MG63 (cell line): Measurements from ENCODE around the gene LUC7L3. TPM values are rescaled to one million over a fixed set of nuclear protein-coding genes. Genes with fewer than 3 reads are reported as not detected.
"Not testable (repeated sequence)": the region's sequence is repeated elsewhere in the genome, so short reads cannot be mapped to it uniquely, and the experiment has no call there.

Experiments used
- DNase-seq: peaks from one replicate; pipeline ENCODE4 v3.0.0-alpha.2; 2020
- H3K27me3 ChIP-seq: fragments of 250-450 bp; sonication (Bioruptor Pico); 2 replicates; pipeline ENCODE4 v1.5.1; 2020; ENCODE audit warnings: mild to moderate bottlenecking, moderate library complexity
- H3K36me3 ChIP-seq: fragments of 250-450 bp; sonication (Bioruptor Pico); 2 replicates; pipeline ENCODE4 v1.5.1; 2020; ENCODE audit warnings: mild to moderate bottlenecking, moderate library complexity
- H3K4me3 ChIP-seq: fragments of 250-450 bp; sonication (Bioruptor Pico); 2 replicates; pipeline ENCODE4 v1.5.1; 2020; ENCODE audit warnings: mild to moderate bottlenecking, moderate library complexity
- H3K9me3 ChIP-seq: fragments of 250-450 bp; sonication (Bioruptor Pico); 2 replicates; pipeline ENCODE4 v1.5.1; 2020; ENCODE audit warnings: mild to moderate bottlenecking, moderate library complexity
- total RNA-seq: library from RNA; depleted of rRNA; stranded (reverse); fragments of >200 nt; shearing (Covaris generic); gene quantifications from 2 replicates; pipeline ENCODE4 v1.2.3, GENCODE V29; 2014; ENCODE audit warnings: low replicate concordance

Gene LUC7L3
- total RNA-seq, 1 experiment from 2014 or later, result 18.1 TPM

DNA sequence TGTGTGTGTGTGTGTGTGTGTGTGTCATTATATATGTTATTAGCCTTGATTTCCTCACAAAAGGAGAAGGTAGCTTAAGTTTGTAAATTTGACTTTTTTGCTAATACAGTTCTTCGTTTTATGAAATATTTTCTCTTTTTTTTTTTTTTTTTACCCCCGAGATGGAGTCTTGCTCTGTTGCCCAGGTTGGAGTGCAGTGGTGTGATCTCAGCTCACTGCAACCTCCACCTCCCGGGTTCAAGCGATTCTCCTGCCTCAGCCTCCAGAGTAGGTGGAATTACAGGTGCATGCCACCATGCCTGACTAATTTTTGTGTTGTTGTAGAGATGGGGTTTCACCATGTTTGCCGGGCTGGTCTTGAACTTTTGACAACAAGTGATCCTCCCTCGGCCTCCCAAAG is 5.2 kb downstream of the LUC7L3 start:
- H3K4me3 ChIP-seq, DNase-seq, H3K9me3 ChIP-seq, H3K27me3 ChIP-seq: not testable (repeated sequence)
- peaks cover 50% of the 10 kb centered on the region for H3K36me3 ChIP-seq

GRCh38 chr17:50725769-50726655 is 6.6 kb downstream of the LUC7L3 start:
- Histone ChIP-seq H3K9me3 (no peaks in the 10 kb centered on the region), H3K27me3 (no peaks in the 10 kb centered on the region), H3K4me3 (no peak overlapping the region)

GRCh38 chr17:50728112-50728429 is 8.7 kb downstream of the LUC7L3 start:
- H3K27me3 ChIP-seq, result no peaks in the 10 kb centered on the region
- peaks cover 51% of the 10 kb centered on the region for H3K36me3 ChIP-seq
- no peaks in the 10 kb centered on the region for H3K9me3 ChIP-seq
- H3K4me3 ChIP-seq, result no peak overlapping the region
- DNase-seq, result no peak

More at GRCh38 chr17:50725769-50726655, 6.6 kb downstream of the LUC7L3 start:
- peaks cover 48% of the 10 kb centered on the region for H3K36me3 ChIP-seq
- DNase-seq, result no peak

- Histone ChIP-seq H3K4me3 (no peak overlapping the region), H3K27me3 (no peaks in the 10 kb centered on the region), H3K9me3 (no peaks in the 10 kb centered on the region), H3K36me3 (peaks cover 44% of the 10 kb centered on the region)
- DNase-seq, result no peak
Measured at GRCh38 chr17:50728881-50729765, 9.7 kb downstream of the LUC7L3 start.

DNA sequence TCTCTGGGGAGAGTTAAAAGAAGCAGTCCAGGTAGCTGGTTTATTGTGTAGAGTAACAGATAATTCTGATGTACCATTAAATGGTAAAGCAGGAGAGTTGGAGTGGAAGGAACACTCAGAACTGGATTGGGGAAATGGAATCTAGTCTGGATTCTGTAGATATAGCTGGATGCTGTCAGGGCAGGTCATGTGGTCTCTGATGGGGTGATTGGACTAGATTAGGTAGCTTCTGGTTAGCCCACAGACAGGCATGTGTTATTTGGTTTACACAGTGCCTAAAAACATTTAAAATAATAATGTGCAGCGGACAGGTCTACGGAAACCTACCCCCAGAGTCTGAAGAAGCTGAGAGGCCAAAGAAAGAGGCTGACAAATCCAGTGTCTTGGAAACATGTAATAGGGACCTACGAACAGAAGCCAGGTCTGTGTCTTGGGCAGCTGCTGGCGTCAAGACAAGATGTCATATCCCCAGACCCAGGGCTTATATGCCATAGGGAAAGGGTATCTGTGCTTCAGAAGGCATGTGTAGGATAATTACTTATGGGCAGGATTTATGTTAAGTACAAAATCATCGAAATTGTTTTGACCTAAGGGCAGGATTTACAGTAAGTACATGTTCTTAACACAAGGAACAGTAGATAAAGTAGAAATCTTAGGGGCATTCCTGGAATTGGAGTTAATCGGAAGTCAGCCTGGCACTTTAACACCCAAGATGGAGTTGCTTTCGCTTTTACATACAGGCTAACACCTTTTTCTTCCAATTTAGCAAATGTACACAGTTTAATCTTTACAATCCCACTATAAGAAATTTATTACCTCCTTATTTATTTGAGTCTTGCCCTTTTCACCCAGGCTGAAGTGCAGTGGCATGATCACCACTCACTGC is 12.4 kb downstream of the LUC7L3 start:
- H3K36me3 ChIP-seq, result peaks cover 31% of the 10 kb centered on the region
- no peaks in the 10 kb centered on the region for H3K9me3 ChIP-seq
- no peak overlapping the region for H3K4me3 ChIP-seq
- no peaks in the 10 kb centered on the region for H3K27me3 ChIP-seq
- DNase-seq, result no peak

GRCh38 chr17:50735287-50735686 is 15.9 kb downstream of the LUC7L3 start:
- Histone ChIP-seq H3K36me3 (peaks cover 55% of the 10 kb centered on the region), H3K4me3 (no peak overlapping the region), H3K27me3 (no peaks in the 10 kb centered on the region), H3K9me3 (no peaks in the 10 kb centered on the region)
- DNase-seq, result no peak

- H3K9me3 ChIP-seq, result no peaks in the 10 kb centered on the region
- H3K27me3 ChIP-seq, result no peaks in the 10 kb centered on the region
- H3K36me3 ChIP-seq, result peaks cover 62% of the 10 kb centered on the region
- H3K4me3 ChIP-seq, result no peak overlapping the region
- DNase-seq, result no peak
Measured at GRCh38 chr17:50737118-50737698, 17.8 kb downstream of the LUC7L3 start.

GRCh38 chr17:50739098-50739497 is 19.7 kb downstream of the LUC7L3 start:
- Histone ChIP-seq H3K4me3 (no peak overlapping the region), H3K36me3 (peaks cover 76% of the 10 kb centered on the region), H3K27me3 (no peaks in the 10 kb centered on the region), H3K9me3 (no peaks in the 10 kb centered on the region)
- DNase-seq, result no peak

GRCh38 chr17:50745631-50746030 is 26.2 kb downstream of the LUC7L3 start:
- Histone ChIP-seq H3K36me3 (peaks cover 95% of the 10 kb centered on the region), H3K27me3 (no peaks in the 10 kb centered on the region)

DNA sequence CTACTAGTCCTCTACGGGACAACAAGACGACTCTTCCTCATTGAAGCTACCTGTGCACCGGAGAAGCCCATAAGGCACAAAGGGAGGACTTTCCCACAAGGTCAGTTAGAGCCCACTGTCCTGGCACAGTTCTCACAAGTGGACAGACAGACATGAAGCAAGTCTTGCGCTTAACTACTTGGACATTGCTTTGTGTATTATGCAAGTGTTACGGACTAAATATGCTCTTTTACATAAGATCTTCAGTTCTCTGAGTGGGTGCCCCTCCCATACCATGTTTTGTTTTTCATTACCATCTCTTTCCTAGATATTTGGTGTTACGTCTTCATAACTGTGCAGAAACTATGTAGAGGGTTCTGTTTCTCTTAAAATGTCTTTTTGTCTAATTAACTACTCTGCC is 29.8 kb downstream of the LUC7L3 start:
- no peaks in the 10 kb centered on the region for H3K27me3 ChIP-seq
- no peaks in the 10 kb centered on the region for H3K9me3 ChIP-seq
- peaks cover 97% of the 10 kb centered on the region for H3K36me3 ChIP-seq
- H3K4me3 ChIP-seq, result no peak overlapping the region
- no peak for DNase-seq

More at GRCh38 chr17:50745631-50746030, 26.2 kb downstream of the LUC7L3 start:
- H3K9me3 ChIP-seq, result no peaks in the 10 kb centered on the region
- no peak for DNase-seq
- no peak overlapping the region for H3K4me3 ChIP-seq

GRCh38 chr17:50754521-50754920 is 35.1 kb downstream of the LUC7L3 start:
- Histone ChIP-seq H3K9me3 (no peaks in the 10 kb centered on the region), H3K27me3 (no peaks in the 10 kb centered on the region), H3K4me3 (no peak overlapping the region), H3K36me3 (peaks cover 66% of the 10 kb centered on the region)
- DNase-seq, result no peak

GRCh38 chr17:50758524-50758923 is 39.1 kb downstream of the LUC7L3 start:
- H3K27me3 ChIP-seq, result no peaks in the 10 kb centered on the region

DNA sequence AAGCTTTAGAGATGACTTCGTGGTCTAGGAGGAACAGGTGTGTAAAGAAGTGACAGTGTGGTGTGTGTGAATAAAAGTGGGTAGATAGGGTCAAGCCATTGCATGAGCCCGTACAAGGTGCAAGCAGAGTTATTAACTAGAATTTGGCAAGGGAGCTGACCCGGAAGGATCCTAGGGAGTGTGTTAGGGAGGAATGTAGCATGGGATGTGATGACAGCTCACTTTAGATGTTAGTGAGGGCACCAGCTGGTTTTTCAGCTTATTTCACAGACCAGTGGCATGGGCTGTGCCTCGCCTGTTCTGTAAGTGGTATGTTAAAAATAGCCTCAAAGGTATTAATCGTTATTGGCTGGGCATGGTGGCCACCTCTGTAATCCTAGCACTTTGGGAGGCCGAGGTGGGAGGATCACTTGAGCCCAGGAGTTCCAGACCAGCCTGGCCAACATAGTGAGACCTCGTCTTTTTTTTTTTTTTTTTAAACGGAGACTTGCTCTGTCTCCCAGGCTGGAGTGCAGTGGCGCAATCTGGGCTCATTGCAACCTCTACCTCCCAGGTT is 39.7 kb downstream of the LUC7L3 start:
- H3K36me3 ChIP-seq, result peaks cover 20% of the 10 kb centered on the region
- H3K27me3 ChIP-seq, result no peaks in the 10 kb centered on the region
- no peak for DNase-seq
- no peaks in the 10 kb centered on the region for H3K9me3 ChIP-seq
- H3K4me3 ChIP-seq, result no peak overlapping the region

More at GRCh38 chr17:50758524-50758923, 39.1 kb downstream of the LUC7L3 start:
- no peak for DNase-seq
- Histone ChIP-seq H3K9me3 (no peaks in the 10 kb centered on the region), H3K4me3 (no peak overlapping the region), H3K36me3 (peaks cover 26% of the 10 kb centered on the region)

GRCh38 chr17:50762177-50762576 is 42.8 kb downstream of the LUC7L3 start:
- no peak for DNase-seq
- H3K4me3 ChIP-seq, result no peak overlapping the region
- no peaks in the 10 kb centered on the region for H3K27me3 ChIP-seq
- H3K9me3 ChIP-seq, result no peaks in the 10 kb centered on the region
- no peaks in the 10 kb centered on the region for H3K36me3 ChIP-seq

DNA sequence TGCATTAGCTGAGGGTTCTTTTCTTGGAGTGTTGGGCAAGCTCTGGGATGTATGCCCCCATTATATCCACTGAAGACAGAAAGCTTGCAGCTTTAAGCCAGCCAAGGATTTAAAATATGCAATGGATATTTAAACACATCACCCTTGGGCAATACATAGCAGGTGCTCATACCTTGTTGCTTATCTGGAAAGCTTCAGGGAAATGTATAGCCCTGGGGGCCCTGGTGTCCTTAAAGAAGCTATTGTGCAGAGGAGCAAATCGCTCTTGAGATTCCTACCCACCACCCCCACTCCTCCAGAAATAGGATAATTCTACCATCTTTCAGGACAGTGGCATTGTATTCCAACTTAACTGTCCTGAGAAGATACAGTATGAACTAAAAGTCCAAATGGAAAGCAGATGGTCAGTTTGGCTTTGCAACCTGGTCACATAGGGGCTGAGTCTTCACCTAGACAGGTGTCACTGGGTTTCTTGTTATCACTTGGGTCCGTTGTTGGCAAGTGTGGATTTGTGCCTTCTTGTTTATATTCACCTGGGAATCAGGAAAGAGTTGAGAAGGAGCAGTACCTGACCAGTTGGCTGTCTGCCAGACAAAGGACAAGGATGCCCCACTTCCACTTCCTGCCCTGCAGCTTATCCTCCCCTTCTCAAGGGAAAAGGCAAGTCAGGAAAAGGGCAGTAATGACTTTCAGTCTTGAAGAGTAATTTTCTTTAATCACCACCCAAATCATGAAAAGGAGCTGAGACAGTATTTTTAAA is 44.5 kb downstream of the LUC7L3 start:
- DNase-seq, result no peak
- Histone ChIP-seq H3K36me3 (no peaks in the 10 kb centered on the region), H3K4me3 (no peak overlapping the region), H3K27me3 (no peaks in the 10 kb centered on the region), H3K9me3 (no peaks in the 10 kb centered on the region)
